AG09309 (cell line): Measurements from ENCODE around the gene MAGEB17.

Experiments used
- DNase-seq: peaks from one replicate; pipeline ENCODE4 v3.0.0-alpha.2; 2010; ENCODE audit warnings: low read depth
- H3K4me3 ChIP-seq: 2 replicates; pipeline ENCODE4 v1.5.1; 2011; ENCODE audit warnings: mild to moderate bottlenecking, low read depth, low read length, moderate library complexity; ENCODE audit not compliant: control insufficient read depth
- TF ChIP-seq, protein P1 (sequence below): IDR thresholded peaks from 2 replicates; pipeline ENCODE4 v1.5.1; 2011; ENCODE audit warnings: mild to moderate bottlenecking, low read depth, low read length, inconsistent platforms; ENCODE audit not compliant: insufficient read depth, control insufficient read depth; ENCODE audit errors: missing control alignments

MAGEB17 gene

DNA sequence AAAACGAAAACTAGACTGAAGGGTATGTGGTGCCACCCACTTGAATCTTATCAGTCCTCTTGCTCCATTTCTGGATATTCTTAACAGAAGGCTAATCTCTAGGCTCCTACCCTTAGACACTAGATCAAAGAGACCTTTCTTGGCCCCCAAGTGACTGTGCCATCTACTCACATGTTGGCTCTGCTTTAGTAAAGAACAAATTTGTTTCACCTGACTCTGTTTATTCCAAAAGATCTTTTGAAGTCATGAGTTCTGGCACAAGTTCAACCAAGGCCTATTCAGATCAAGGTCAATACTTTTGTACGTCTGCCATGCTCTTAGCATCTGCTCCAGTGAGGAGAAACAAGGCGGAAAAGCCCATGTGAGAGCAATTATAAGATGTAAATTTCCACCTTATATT is 37.3 kb downstream of the MAGEB17 start:
- no peak overlapping the region for H3K4me3 ChIP-seq
- TF ChIP-seq, protein P1, sequence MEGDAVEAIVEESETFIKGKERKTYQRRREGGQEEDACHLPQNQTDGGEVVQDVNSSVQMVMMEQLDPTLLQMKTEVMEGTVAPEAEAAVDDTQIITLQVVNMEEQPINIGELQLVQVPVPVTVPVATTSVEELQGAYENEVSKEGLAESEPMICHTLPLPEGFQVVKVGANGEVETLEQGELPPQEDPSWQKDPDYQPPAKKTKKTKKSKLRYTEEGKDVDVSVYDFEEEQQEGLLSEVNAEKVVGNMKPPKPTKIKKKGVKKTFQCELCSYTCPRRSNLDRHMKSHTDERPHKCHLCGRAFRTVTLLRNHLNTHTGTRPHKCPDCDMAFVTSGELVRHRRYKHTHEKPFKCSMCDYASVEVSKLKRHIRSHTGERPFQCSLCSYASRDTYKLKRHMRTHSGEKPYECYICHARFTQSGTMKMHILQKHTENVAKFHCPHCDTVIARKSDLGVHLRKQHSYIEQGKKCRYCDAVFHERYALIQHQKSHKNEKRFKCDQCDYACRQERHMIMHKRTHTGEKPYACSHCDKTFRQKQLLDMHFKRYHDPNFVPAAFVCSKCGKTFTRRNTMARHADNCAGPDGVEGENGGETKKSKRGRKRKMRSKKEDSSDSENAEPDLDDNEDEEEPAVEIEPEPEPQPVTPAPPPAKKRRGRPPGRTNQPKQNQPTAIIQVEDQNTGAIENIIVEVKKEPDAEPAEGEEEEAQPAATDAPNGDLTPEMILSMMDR, result no peak
- DNase-seq, result no peak

DNA sequence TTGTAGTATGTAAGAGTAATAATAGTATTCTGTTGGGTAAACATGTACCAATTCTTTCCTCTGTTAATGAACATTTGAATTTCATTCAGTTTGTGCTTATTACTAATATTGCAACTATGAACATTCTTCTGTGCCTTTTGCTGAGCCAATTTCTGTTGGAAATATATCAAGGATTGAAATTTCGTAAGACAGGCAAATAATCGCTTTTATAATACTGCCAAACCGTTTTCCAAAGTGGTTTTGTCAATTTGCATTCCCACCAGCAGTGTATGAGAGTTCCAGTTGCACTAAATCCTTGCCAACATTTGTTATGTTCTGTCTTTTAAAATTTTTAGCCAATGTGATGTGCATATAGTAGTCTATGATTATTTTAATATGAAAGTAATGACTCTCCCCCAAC is 38.6 kb downstream of the MAGEB17 start:
- H3K4me3 ChIP-seq, result no peak overlapping the region
- TF ChIP-seq, protein P1, result no peak

DNA sequence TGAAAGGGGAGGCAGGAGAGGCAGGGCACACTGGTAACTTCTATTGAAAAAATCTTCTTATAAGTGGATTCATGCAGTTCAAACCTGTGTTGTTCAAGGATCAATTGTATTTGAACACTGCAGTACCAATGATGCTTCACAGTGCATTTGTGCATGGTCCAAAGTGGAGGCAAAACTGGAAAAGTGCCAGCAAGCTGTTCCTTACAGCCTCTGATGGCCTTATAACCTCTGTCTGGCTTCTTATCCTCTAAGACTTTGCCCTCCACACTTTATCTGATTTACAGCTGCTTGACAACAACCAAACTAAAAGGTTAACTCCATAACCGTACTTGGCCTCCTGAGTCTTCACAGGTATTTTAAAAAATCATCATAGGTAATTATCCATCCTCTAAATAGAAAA is 40.4 kb downstream of the MAGEB17 start:
- no peak for DNase-seq
- H3K4me3 ChIP-seq, result no peak overlapping the region
- TF ChIP-seq, protein P1, result no peak

More for the DNA sequence above, 38.6 kb downstream of the MAGEB17 start:
- no peak for DNase-seq

DNA sequence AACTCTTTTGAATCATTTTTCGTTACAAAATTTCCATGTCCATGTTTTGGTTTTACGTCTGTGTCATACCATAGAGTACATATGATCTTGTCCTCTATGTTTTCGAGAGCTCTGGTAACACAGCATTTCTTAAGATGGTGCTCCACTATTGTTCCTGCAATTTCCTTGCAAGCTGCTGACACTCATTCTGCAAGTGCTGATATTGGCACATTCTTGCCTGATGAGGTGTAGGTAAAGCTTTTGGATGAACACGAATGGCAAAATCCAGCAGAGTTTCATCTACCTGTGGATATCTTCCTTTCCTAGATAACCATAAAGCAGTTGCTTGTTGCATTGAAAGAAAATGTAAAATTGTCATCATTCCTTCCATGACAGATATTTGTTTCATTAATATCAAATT is 41.3 kb downstream of the MAGEB17 start:
- no peak overlapping the region for H3K4me3 ChIP-seq
- no peak for DNase-seq
- TF ChIP-seq, protein P1, result no peak

DNA sequence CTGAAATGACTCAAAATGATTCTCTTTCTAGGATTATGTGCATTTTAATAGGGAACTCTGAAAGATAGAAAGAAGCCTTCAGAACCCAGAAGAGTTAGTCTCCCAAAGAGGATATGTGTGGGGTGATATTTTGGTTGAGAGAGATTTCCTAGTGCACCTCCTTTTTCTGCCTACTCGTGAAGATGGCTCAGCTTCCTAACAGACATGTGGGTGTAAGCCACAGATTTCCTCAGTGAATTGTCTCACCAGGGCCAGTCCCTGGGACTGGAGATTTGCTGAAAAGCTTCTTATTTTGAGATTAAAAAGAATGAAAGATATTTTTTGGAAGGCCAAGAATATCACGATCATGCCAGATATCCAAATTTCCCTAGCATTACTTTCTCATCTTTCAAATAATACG is 42.8 kb downstream of the MAGEB17 start:
- DNase-seq, result no peak
- H3K4me3 ChIP-seq, result no peak overlapping the region
- TF ChIP-seq, protein P1, result no peak

DNA sequence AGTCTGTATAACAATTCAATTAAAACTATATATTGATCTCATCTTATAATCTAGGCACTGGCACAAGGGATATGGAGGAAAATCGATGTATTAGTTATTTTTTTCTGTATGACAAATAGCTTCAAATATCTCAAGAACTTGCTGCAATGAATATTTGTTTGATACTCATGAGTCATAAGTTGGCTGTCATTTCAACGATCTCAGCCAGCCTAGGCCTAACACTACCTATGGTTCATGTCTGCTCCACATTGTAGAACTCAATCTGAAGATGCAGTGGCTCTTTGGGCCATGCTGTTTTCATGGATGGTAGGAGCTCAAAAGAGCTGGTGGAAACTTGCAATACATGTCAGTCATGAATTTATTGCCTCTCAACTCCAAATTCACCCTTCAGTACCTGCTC is 44.7 kb downstream of the MAGEB17 start:
- H3K4me3 ChIP-seq, result no peak overlapping the region
- TF ChIP-seq, protein P1, result no peak
- DNase-seq, result no peak

DNA sequence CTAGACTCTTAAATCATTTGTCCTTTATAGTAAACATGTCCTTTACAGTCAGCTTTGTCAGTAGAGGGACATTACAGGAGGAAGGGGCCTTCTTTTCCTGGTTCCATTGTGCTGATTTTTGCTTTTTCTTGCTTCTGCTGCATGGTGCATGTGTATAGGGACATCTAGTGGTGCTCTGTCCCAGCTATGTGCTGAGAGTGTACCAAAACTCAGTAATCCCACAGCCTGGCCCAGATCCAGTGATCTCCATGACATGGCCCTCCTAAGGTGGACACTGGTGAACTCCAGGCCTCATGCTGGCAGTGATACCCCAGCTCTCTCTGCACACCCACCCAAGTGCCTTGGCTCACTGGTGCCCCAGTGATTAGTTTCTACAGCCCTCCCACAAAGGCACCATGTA is 45.2 kb downstream of the MAGEB17 start:
- TF ChIP-seq, protein P1, result peak; percentile 55
- DNase-seq, result no peak
- no peak overlapping the region for H3K4me3 ChIP-seq
